HL-60 (cell line): ENCODE measurements around the gene ADAMTS16.

Experiments
- GABPA ChIP-seq: IDR thresholded peaks from 2 replicates; pipeline ENCODE4 v1.6.1; 2012; ENCODE audit warnings: low read depth
- POLR2AphosphoS5 ChIP-seq: IDR thresholded peaks from 2 replicates; pipeline ENCODE4 v1.6.1; 2012; ENCODE audit warnings: low read depth
- SPI1 ChIP-seq: IDR thresholded peaks from 2 replicates; pipeline ENCODE4 v1.6.1; 2012; ENCODE audit warnings: low read depth, mild to moderate bottlenecking, borderline replicate concordance
- TF ChIP-seq, protein P1 (sequence below): IDR thresholded peaks from one replicate; pipeline ENCODE4 v1.5.1; 2011; ENCODE audit warnings: low read length, control low read depth, inconsistent platforms; ENCODE audit not compliant: insufficient read depth

GRCh38 chr5:5341531-5342292 is 201.6 kb downstream of the ADAMTS16 start:
- TF ChIP-seq, protein P1, sequence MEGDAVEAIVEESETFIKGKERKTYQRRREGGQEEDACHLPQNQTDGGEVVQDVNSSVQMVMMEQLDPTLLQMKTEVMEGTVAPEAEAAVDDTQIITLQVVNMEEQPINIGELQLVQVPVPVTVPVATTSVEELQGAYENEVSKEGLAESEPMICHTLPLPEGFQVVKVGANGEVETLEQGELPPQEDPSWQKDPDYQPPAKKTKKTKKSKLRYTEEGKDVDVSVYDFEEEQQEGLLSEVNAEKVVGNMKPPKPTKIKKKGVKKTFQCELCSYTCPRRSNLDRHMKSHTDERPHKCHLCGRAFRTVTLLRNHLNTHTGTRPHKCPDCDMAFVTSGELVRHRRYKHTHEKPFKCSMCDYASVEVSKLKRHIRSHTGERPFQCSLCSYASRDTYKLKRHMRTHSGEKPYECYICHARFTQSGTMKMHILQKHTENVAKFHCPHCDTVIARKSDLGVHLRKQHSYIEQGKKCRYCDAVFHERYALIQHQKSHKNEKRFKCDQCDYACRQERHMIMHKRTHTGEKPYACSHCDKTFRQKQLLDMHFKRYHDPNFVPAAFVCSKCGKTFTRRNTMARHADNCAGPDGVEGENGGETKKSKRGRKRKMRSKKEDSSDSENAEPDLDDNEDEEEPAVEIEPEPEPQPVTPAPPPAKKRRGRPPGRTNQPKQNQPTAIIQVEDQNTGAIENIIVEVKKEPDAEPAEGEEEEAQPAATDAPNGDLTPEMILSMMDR = no peak
- TF ChIP-seq POLR2AphosphoS5 = no peak
- no peak for TF ChIP-seq SPI1
- no peak for TF ChIP-seq GABPA
